K562 (cell line): ENCODE measurements around the gene POLD2. TPM values are rescaled to one million over a fixed set of nuclear protein-coding genes. Genes with fewer than 3 reads are reported as not detected.

ENCODE experiments used
- C11orf30 ChIP-seq: fragments of 450-650 bp; IDR thresholded peaks from 2 replicates; pipeline ENCODE4 v1.6.1; 2016; ENCODE audit warnings: low read depth, mild to moderate bottlenecking
- CTCF ChIP-seq, 3 experiments: IDR thresholded peaks in 2 of 3; conservative IDR thresholded peaks in 1 of 3; 2 replicates each; pipeline ENCODE4 v1.5.1; 2011 to 2012; ENCODE audit warnings: low read length in 3 of 3, mild to moderate bottlenecking in 3 of 3, control low read depth in 2 of 3, improper control_type of control experiment in 1 of 3, inconsistent platforms in 1 of 3, low read depth in 1 of 3, mixed read lengths in 1 of 3, moderate library complexity in 1 of 3; ENCODE audit not compliant: insufficient read depth in 2 of 3
- E2F4 ChIP-seq: sonication (generic); formaldehyde crosslinking; IDR thresholded peaks from 2 replicates; pipeline ENCODE4 v1.8.0; 2022; ENCODE audit warnings: mild to moderate bottlenecking, low read depth, missing genetic modification reagents
- GTF2A2 ChIP-seq: IDR thresholded peaks from 2 replicates; pipeline ENCODE4 v1.6.1; 2016; ENCODE audit warnings: mild to moderate bottlenecking, missing genetic modification characterization, missing compliant biosample characterization
- polyA plus RNA-seq, 8 experiments: library from polyadenylated mRNA; depleted of rRNA in 4 of 8; stranded (reverse) in 5 of 8; unstranded in 3 of 8; fragments of >200 nt; fragmentation: Nextera tagmentation in 2 of 8; fragmentation: Illumina TruSeq in 1 of 8; extraction: Ambion mirVana in 2 of 8; extraction: Trizol in 1 of 8; gene quantifications; 2 replicates each; pipeline versions ENCODE4 v1.2.1 to v1.2.3, GENCODE V29; 2011 to 2014; ENCODE audit warnings: inconsistent platforms in 1 of 8, missing spikeins in 1 of 8
- total RNA-seq, 7 experiments: library from RNA; depleted of rRNA in 6 of 7; stranded (reverse); fragments of >200 nt in 6 of 7; fragmentation: Illumina TruSeq in 2 of 7; extraction: Trizol in 2 of 7; gene quantifications; 2 replicates each; pipeline versions ENCODE4 v1.2.1 to v1.2.3, GENCODE V29; 2011 to 2021; ENCODE audit warnings: low replicate concordance in 1 of 7

Gene POLD2
- total and polyA plus RNA-seq, 9 of the 15 experiments (the other 6 are each of a cell fraction or from before 2014, with no cell fraction given), result 29.7 to 259 (median 225) TPM

GRCh38 chr7:44131173-44132029 lies 8.1 kb upstream of the POLD2 start (continued):
- peak; percentile 42; the same call in 1 of the 2 replicates for TF ChIP-seq E2F4 (CRISPR knock-in tag)
- no peak for TF ChIP-seq C11orf30
- TF ChIP-seq GTF2A2 (tag), result no peak
- TF ChIP-seq CTCF (IDR thresholded peaks at IDR 0.05 in 2 of 3, conservative IDR thresholded peaks at IDR 0.05 in 1 of 3; ENCODE audit: insufficient read depth in 2 of 3, low read depth in 1 of 3, low read length in 3 of 3), result peak; percentile 69 to 76 (median 72)
- TF ChIP-seq, all 486 proteins: peak for 15
